Measurements from ENCODE around the gene HACD3.

Gene HACD3, protein sequence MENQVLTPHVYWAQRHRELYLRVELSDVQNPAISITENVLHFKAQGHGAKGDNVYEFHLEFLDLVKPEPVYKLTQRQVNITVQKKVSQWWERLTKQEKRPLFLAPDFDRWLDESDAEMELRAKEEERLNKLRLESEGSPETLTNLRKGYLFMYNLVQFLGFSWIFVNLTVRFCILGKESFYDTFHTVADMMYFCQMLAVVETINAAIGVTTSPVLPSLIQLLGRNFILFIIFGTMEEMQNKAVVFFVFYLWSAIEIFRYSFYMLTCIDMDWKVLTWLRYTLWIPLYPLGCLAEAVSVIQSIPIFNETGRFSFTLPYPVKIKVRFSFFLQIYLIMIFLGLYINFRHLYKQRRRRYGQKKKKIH

DNA sequence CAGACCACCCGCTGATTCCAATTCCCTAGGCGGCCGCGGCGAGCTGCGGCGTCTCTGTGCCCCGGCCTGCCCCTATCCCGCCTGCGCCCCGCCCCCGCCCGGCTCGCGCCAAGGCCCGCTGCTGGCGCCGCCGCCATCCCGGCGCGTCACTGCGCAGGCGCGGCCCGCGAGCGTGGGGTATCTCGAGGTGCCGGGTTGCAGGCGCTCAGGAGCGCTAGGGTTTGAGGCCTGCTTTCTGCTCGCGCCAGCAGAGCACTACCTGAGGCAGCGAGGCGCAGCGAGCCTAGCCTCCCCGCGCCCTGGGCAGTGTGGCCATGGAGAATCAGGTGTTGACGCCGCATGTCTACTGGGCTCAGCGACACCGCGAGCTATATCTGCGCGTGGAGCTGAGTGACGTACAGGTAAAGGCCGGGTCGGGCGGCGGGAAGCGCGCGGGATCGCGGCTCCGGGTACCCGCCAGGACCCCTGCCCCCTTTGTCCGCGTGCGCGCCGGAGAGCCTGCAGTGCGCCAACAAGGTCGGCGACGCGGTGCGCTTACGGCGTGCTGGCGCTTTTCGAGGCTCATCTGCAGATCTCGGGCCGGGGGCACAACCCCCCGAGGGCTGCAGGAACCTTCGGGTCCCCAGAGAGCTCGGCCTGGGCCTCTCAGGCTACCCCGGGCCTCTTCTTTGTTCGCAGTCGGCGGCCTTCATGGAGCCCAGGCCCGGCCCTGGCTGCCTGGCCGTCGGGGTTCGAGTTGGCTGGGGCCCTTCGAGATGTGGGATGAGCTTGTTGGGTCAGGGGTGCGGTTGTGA lies at the start of gene HACD3:
Gene HACD3 (plus strand): TSS at position 146 of the 794 bp plus-strand sequence. CDS start 169 bp downstream, at position 315.
- in situ Hi-C loops (cut with MboI; ENCODE audit: low sequenced_read_pairs), result no loop called here

DNA sequence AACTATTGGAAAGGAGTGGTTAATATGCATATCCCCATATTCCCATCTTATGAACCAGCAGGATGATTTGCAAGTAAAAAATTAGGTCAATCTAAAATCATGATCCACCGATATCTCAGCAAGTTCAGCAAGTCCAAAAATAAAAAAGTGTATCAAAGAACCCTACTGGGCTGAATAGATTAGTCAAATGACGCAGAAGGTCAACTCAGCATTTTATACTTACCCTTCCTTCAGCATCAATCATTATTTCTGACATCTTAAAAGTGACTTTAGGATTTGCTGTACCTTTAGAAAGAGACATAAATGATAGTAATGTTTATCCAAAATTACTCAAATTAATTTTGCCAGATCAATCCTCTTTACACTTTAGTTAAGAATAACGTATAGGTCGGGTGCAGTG lies 45.4 kb upstream of the HACD3 start:
- in situ Hi-C loops (cut with MboI; ENCODE audit: low sequenced_read_pairs), result no loop called here

DNA sequence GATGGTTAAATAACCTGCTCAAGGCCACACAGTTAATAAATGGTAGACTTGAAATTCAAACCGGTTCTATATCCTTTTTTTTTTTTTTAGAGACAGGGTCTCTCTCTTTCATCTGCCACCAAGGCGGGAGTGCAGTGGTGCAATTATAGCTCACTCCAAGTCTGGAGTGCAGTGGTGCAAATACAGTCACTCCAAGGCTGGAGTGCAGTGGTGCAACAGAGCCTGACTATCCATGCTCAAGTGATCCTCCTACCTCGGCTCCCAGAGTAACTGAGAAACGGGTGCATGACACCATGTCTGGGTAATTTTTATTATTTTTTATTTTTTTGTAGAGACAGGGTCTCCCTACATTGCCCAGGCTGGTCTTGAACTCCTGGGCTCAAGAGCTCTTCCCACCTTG lies 36.2 kb upstream of the HACD3 start:
- in situ Hi-C loops (cut with MboI; ENCODE audit: low sequenced_read_pairs), result no loop called here

DNA sequence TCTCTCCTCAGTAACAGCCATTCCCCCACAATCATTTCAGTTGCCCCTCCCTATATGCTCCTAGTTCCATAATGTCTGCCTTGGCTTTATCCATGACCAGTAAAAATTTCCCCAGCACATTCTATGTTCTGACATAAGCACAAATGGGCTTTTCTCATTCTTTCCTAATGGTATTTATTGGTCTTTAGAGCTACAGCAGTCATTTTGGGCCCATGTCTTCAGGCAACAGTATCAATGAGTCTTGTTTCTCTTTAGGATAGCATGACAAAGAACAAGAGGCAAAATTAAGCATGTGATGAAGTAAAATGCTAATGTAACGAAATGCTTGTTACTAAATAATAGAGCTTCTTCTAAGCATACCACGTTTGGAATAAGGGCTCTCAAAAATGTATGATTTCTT lies 20.9 kb upstream of the HACD3 start:
- in situ Hi-C loops (cut with MboI; ENCODE audit: low sequenced_read_pairs), result no loop called here

DNA sequence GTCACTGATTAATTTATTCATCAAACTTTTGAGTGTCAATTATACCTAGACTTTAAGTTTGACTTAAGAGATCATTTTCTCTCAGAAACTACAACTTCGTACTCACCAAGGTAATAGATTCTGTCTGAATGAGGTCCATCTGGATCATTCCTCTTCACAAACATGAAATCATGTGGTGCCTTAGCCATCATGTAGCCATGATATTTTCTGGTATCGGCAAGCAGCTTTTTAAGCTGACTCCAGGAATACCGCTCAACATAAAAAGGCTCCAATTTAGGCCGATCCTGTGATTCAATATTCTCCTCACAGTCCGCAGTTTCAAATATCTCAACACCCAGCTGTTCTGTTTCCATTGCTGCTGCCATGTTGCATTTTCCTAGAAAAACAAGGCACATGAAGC lies 18.1 kb upstream of the HACD3 start:
- in situ Hi-C loops (cut with MboI; ENCODE audit: low sequenced_read_pairs), result no loop called here

DNA sequence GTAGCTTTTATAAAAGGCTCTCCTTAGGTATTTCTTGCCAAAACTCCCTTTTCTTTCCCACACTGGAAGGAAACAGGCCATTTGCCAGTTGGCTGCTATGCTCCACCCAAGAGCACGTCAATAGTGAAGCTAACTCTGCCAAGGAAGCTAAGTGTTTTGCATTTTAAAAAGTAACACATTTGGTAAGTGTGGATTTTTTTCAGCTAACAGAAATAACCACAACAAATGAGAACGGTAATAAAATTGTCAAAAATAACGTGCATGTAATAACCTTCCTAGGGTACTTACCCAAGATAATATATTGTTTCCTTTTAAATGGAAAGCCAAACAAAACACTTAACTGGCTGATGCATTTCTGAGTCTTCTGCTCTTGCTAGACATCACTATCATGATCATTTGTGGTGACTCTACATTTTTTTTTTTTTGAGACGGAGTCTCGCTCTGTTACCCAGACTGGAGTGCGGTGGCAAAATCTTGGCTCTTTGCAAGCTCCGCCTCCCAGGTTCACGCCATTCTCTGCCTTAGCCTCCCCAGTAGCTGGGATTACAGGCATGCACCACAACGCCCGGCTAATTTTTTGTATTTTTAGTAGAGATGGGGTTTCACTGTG lies 17.4 kb upstream of the HACD3 start:
- in situ Hi-C loops (cut with MboI; ENCODE audit: low sequenced_read_pairs), result no loop called here

DNA sequence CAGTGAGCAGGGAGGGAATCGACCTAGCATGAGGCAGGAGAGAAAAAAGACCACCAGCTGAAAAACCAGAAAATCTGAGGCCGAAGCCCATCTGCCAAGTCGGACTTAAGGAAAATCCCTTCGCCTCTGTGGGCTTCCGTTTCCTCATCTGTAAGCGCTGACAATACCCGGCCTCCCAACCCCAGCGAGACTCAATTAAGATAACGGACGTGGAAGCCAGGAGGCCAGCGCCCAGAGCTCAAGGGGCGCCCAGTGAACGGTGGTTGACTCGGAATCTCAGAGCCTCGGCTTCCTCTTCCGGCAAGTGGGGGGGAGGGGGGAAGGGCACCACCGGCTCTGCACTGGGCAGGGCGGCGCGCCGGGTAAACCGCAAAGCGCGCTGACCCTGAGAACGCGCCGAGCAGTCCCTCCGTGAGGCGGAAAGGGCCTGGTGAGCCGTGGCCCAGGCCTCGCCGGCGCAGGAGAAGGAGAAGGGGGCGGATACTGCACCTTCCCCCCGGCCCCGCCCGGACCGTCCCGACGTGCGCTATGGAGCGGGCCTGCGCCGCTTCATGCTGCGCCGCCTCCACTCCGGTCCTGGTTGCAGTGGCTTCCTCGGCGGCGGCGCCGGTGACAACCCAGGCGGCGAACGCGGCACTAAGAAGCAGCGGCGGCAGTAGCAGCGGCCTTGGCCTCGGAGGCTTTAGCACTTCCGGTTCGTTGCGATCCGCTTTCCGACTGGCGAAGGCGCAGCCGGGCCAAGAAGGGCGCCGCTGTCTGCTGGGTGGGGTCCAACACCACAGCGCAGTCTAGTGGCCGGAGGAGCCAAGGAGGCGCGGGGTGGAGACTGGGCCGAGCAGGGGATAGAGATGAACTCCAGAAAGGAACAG lies 13.0 kb upstream of the HACD3 start, which contains the start of gene DPP8:
Gene DPP8 (minus strand): TSS at position 693 of the 869 bp plus-strand sequence. CDS start 5,136 bp downstream, outside the sequence.
- in situ Hi-C loops (cut with MboI; ENCODE audit: low sequenced_read_pairs), result no loop called here

DNA sequence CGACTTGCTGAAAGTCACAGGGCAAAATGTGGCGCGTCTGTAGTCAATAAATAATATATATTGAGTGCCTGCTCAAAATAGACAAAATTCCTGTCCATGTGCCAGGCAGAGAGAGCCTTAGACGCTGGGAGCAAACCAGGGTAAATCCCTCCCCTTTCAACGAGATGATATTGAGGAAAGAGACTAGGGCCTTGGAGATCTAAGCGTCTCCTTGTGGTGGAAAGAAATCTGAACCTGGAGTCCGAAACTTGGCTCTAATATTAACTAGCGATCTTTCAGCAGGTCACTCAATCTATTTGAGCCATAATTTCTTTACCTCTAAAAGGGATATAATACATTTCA lies 12.4 kb upstream of the HACD3 start:
- in situ Hi-C loops (cut with MboI; ENCODE audit: low sequenced_read_pairs), result no loop called here

DNA sequence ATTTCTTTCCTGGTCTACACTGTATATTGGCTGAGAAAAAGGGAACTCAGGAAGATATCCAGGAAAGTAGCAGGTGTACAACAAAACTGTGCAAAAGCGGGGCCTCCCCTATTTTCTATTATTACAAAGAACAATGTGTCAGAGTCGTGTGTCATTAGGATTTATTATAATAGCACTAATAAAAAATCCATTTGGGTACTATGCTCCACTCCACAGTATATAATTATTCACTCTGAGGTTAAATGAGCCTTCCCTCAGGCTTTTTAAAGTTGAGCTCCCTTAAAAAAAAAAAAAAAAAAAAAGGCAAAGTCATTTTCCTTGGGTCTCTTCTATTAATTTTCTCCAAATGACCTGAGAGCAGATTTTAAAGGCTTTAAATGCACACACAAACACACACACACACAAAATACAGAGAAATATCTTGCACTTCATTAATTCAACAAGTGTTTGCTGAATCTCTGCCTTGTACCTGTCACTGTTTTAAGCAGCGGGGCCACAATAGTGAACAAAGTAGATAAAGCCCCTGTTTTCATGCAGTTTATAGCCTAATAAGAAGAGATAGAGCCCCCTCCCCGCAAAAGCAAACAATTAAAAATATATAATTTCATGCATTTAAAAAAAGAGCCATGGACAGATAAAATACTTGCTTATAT lies 11.5 kb upstream of the HACD3 start:
- in situ Hi-C loops (cut with MboI; ENCODE audit: low sequenced_read_pairs), result no loop called here

DNA sequence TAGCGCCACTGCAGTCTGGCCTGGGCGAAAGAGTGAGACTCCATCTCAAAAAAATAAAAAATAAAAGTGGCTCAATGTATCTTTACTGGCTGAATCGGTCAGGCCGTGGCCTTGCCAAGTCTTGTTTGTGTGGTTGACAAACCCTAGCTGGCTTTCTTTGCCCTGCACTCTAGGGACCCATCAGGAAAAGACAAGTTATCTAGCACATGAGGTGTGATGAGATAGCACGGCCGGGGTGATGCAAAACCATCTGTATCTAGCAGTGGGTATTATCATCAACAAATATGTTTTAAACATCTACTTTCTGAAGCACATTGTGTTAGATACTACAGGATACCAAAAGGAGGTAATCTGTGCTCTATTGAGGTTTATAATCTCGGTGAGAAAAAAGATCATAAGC lies 8.9 kb upstream of the HACD3 start:
- in situ Hi-C loops (cut with MboI; ENCODE audit: low sequenced_read_pairs), result no loop called here

DNA sequence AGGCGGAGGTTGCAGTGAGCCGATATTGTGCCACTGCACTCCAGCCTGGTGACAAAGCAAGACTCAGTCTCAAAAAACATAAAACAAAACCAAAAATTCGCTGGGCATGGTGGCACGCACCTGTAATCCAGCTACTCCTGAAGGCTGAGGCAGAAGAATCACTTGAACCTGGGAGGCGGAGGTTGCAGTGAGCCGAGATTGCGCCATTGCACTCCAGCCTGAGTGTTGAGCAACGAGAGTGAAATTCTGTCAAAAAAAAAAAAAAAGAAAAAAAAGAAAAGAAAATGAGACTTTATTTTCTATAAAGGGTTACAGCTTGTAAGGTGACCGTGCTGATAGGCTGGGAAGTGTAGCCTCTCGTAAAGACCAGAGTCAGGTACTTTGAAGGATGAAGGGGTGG lies 6.0 kb upstream of the HACD3 start:
- in situ Hi-C loops (cut with MboI; ENCODE audit: low sequenced_read_pairs), result no loop called here

DNA sequence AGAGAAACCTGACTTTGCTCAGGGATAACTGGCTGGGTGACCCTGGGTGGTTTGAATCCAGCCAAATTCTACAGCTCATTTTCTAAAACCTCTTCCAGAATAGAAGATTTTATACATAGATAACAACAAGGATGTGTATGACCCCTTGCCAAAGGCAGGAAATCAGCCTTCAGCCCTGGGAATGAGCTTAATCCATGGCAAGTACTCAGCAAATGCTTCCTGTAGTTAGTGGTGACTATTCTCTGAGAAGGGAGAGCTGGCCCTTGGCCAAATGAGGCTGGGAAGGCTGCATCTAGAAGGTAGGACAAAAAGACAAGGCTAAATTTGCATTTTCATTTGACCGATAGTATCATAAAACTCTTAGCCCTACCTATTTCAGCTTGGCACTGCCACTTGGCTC lies 4.6 kb upstream of the HACD3 start:
- in situ Hi-C loops (cut with MboI; ENCODE audit: low sequenced_read_pairs), result no loop called here

DNA sequence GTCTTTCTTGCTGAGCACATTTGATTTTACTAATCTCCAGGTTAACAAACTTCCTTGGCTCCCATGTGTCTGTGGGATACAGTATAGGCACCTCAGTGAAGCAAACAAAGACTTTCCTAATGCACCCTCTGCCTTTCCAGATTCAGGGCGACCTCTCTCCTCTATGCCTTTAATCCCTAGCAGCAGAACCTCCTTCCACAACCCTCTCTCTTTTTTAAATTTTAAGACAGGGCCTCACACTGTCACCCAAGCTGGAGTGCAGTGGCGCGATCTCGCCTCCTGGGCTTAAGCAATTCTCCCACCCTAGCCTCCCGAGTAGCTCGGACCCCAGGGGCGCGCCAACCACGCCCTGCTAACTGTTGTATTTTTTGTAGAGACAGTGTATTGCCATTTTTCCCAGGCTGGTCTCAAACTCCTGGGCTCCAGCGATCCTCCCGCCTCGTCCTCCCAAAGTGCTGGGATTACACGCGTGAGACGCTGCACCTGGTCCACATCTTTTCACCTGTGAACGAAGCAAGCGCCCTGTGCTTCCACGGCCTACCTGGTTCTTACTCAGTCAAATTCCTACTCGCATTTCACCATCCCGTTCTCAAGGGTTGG lies 1.7 kb upstream of the HACD3 start:
- in situ Hi-C loops (cut with MboI; ENCODE audit: low sequenced_read_pairs), result no loop called here

DNA sequence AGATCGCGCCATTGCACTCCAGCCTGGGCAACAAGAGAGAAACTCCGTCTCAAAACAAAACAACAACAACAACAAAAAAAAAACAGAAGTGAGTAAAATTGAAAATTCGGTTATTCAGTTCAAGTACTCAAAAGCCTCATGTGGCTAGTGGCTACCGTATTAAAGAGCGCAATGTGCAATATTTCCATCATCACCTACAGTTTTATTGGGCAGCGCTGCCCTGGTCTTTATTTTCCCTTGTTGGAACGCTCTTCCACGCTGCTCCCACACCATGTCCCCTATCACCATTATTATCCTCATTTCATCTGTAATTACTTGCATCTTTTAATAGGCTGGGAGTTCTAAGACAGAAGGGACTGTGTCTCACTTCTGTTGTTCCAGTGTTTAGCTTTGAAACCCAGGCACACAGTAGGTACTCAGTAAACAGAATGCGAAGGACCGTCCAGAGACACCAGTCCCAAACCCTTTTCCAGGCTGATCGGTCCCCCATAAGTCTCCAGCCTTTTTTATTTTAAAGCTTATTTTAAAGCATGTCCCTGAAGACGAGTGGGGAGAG lies 423 bp upstream of the HACD3 start:
- in situ Hi-C loops (cut with MboI; ENCODE audit: low sequenced_read_pairs), result no loop called here

DNA sequence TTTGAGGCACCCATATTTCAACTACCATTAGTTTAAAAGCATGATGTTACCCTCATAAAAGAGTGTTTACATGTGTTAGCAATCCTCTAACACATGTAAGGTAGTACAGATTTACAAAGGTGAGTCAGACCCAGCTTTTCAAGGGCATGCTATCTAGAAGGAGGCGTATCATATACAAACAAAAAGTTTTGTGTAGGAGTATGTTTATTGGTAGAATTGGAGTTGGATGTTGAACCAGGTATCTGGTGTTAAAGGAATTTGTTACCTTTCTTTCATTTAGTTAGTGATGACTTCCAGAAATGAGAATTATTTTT lies 2.4 kb downstream of the HACD3 start:
- in situ Hi-C loops (cut with MboI; ENCODE audit: low sequenced_read_pairs), result no loop called here

DNA sequence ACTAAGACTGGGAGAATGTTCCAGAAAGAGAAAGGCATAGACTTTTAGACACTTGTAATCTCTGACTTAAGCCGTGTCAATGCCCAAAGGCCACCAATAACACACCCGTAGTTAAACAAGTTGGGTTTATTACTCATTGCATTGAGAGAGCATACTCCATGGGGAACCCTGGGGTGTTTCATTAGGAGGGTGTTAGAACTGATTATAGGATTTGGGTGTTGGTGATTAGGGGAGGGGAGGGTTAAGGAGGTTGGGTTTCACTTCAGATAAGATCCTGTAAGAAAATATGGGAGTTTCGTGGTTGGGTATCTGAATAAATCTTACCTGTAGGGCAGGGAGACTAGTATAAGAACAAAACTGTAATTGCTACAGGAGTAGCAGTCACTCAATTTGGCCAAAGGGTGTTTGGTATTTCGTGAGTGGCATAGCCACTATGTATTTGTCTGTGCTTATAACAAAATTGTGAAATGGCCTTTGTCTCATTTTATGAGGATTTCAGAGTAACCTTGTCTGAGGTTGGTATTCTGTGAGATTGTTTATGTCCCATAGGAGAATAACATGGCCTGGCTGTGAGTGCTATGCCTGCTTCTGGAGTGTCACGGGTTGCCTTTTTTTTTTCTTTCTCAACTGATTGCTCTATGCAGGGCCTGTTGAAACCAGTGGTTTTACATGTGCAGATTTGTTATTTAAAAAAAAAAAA lies 2.9 kb downstream of the HACD3 start:
- in situ Hi-C loops (cut with MboI; ENCODE audit: low sequenced_read_pairs), result no loop called here

DNA sequence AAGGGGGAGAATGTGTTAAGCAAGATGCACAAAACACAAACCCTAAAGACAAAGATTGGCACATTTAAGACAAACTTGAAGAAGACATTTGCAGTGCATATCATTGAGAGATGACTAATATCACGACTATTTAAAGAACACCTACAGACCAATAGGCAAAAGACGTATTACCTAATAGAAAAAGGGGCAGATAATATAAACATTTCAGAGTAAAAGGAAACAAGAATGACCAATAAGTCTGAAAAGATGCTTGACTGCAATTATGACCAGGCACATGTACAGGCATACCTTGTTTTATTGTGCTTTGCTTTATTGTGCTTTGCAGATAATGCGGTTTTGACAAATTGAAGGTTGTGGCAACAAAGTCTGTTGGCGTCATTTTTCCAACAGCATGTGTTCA lies 4.9 kb downstream of the HACD3 start:
- in situ Hi-C loops (cut with MboI; ENCODE audit: low sequenced_read_pairs), result no loop called here

DNA sequence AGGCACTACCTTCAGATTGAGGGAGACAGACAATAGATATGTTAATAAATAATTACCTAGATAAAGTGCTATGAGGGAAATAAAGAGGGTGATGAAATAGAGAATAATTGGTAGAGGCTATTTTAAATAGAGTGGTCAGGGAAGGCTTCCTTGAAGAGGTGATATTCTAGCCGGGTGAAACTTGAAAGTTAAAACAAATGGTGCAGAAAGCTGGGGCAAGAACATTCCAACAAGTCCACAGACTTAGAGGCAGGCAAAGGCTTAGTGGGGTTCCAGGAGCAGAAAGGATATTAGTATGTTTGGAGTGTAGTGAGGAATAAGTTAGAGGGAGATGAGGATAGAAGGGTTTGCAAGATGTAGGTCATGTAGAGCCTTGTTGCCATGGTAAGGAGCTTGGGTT lies 10.1 kb downstream of the HACD3 start:
- in situ Hi-C loops (cut with MboI; ENCODE audit: low sequenced_read_pairs), result no loop called here

DNA sequence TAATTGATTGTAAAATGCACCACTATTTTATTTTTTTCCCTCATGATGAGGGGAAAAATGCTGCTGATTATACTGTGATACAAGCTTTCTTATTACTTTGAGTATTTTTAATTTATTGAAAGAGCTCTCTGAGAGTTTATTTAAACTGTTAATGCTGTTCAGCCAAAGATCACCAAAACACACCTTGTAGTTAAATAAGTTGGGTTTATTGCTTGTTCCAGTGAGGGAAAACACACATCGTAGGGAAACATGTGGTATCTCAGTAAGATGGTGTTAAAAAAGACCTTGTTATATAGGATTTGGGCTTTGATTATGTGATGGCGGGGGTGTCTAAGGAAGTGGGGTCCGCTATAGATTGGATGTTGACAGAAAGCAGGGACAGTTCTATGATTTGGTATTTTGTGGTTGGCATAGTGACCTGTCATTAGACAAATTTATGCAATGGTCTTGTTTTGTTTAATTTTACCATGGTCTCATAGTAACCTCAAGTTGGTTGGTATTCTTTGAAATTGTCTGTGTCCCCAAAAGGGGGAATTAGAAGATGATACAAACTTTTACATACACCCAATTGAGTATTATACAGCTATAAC lies 11.1 kb downstream of the HACD3 start:
- in situ Hi-C loops (cut with MboI; ENCODE audit: low sequenced_read_pairs), result no loop called here

All from hTERT RPE-1 (cell line).